GM19328 (cell line): ENCODE measurements around the gene GPR37.

Experiments used
- ATAC-seq: cut with Tn5 transposase; IDR thresholded peaks from one replicate; pipeline ENCODE4 v1.9.1; 2021; ENCODE audit warnings: mild to moderate bottlenecking, moderate library complexity; ENCODE audit not compliant: unreplicated experiment

GPR37 gene

DNA sequence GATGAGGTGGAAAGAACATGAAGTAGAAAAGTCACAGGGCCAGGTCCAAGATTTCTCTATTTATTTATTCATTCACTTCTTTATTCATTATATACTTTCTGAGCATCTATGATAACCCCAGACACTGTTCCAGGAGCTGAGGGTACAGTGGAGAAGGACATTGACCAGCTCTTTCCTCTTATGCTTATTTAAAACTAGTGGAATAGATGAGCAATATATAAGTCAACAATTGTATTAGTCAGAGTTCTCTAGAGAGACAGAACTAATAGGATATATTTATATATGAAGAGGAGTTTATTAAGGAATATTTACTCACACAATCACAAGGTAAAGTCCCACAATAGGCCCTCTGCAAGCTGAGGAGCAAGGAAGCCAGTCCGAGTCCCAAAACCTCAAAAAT lies 15.0 kb upstream of the GPR37 start:
- ATAC-seq = no peak

- ATAC-seq = no peak
Observed at GRCh38 chr7:124780056-124780455, 14.5 kb upstream of the GPR37 start.

DNA sequence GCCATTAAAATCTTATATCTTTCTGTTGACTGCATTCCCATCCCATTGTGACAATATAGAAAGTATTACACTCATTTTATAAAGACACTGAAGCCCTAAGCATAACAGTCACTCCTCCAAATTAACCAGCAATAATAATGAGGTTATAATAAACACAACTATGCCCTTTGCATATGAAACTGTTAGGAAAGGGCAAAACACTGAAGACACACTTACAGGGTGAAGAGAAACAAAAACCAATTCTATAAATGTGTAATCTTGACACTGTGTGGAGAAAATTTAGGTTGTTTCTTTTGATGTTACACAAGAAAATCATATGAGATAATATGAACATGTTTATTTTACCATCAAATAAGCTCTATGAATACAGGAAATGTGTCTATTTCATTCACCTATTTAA lies 14.0 kb upstream of the GPR37 start:
- no peak for ATAC-seq

DNA sequence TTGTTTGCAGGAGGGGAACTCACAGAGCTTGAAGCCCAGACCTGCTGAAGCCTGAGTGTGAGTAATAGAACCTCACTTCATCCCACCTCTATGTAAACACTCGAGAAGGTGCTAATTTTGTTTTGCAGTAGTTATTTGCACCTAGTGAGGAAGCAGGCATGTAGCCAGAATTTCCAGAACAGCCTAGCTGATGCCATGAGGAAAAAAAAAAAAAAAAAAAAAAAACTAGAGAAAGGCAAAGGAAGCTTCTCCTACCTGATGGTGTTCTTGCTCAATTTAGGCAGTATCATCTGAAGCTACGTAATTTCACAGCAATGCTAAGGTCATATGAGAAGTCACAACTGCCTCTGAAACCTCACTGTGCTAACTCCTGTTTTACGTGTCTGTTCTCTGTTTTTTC lies 13.6 kb upstream of the GPR37 start:
- no peak for ATAC-seq

- ATAC-seq = no peak
Observed at GRCh38 chr7:124777268-124777667, 11.7 kb upstream of the GPR37 start.

- no peak for ATAC-seq
Observed at GRCh38 chr7:124776153-124776552, 10.6 kb upstream of the GPR37 start.

DNA sequence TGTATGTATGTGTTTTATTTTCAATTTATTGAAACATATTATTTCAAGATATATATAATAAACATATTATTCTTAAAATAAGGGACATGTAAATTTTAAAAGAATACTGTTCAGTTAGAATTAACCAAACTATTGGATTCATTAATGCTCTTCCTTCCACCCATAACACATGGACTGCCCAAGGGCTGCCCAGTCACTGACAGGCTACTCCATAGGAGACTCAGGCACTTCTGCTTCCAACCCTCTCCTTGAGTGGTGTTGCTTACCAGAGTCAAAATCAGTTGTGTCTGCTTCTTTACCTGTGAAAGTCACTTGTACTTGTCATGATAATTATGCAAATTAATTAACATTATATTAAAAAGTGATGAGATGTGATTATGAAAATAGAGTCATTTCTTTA lies 9.8 kb upstream of the GPR37 start:
- ATAC-seq = no peak

GRCh38 chr7:124773938-124774337 lies 8.3 kb upstream of the GPR37 start:
- no peak for ATAC-seq

DNA sequence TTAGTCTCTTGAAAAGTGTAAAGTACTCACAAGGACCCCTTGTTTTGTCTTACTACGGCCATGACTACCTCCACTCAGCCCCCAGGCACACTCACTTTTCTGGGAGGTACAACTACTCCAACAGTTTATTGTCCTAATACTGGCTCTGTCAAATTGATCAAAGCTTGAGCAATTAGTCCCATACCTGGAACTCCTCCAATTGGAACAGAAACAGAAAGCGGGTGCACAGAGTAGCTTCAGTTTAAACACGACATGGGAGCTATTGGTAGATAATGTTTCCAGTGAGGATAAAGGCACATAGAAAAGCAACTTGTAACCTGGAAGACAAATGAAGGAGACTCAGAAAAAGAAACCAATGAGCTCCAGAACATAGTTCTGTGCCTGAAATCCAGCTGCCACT lies 7.7 kb upstream of the GPR37 start:
- ATAC-seq = no peak

- no peak for ATAC-seq
Observed at GRCh38 chr7:124769136-124769535, 3.5 kb upstream of the GPR37 start.

- ATAC-seq = no peak
Observed at GRCh38 chr7:124768525-124768924, 2.9 kb upstream of the GPR37 start.

DNA sequence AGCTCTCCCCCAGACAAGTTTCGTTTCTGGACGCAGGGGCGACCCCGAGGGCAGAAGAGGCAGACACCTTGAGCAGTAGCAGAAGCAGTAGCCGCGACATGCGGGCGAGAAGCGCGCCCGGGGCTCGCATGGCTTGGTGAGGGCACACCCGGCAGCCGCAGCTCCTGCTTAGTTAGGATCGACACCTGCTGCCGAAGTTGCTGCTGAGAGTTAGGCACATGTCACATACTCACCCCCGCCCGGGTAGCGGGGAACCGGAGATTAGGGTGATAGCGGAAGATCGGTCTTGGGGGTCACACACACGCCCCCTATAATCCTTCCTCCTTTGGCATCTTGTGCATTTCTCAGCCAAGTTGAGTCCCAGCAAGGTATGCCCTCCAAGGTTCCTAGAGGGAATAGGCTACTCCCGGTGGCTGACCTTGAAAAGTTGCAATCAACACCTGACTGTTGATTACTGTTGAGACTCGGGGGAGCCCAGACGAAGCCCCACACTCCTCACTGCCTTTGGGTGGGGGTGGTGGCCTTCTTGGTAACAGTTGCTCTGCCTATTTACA lies 668 bp downstream of the GPR37 start:
- peak; percentile 38 for ATAC-seq

GRCh38 chr7:124764051-124764846 lies 1.3 kb downstream of the GPR37 start:
- no peak for ATAC-seq

- no peak for ATAC-seq
Observed at GRCh38 chr7:124762611-124763143, 2.9 kb downstream of the GPR37 start.

DNA sequence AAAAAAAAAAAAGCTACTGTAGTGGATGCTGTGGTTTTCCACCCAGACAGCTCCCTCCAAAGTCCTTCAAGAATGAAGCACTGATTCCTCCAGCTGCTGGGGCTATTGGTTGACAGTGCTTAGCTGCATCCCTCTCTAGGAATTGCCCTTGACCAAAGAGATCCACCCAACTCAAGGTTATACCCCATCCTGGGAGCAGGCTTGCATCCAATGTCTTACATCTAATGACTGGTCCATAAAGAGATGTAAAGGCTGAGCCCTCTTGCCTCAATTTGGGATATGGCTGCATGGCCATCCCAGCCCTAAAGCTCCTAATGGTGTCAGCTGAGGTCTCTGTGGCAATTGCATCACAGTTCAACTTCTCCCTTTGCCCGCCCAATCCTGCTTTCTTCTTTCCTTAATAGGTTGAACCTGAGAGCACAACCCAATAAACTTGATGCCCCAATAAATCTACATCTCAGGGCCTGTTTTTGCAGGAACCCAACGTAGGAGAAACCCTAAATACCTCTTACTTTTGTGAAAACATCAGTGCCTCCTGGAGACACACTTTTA lies 4.4 kb downstream of the GPR37 start:
- no peak for ATAC-seq

GRCh38 chr7:124758327-124758726 lies 7.3 kb downstream of the GPR37 start:
- no peak for ATAC-seq

DNA sequence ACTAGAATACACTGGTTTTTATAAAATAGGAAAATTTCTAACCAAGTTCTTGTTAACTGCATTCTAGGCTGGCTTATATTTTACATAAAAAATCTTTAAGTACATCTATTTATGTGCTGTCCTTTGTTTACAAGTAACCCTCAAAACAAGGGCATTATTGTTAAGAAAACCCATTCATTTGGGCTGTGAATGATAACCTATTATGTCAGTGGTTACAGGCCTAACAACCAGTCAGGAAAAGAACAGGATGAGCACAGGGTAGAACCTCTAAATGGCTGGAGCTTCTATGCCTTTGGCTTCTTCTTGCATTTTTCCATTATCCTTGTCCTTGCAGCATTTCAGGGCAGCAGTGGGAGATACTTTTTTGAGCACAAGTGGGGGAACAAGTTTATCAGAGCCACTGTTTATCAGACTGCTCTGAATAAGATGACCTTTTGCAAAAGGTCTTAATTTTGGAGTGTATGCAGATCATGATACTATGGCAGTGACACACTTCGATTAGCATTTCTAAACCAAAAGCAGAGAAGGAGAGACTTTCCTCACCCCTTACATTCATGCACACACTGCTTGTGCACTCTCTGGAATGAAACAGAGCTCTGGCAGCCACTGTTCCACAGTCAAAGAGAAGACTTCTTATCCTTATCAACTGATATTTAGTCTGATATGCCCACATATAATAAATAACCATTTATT lies 10.9 kb downstream of the GPR37 start:
- no peak for ATAC-seq

- no peak for ATAC-seq
Observed at GRCh38 chr7:124752310-124752709, 13.3 kb downstream of the GPR37 start.

DNA sequence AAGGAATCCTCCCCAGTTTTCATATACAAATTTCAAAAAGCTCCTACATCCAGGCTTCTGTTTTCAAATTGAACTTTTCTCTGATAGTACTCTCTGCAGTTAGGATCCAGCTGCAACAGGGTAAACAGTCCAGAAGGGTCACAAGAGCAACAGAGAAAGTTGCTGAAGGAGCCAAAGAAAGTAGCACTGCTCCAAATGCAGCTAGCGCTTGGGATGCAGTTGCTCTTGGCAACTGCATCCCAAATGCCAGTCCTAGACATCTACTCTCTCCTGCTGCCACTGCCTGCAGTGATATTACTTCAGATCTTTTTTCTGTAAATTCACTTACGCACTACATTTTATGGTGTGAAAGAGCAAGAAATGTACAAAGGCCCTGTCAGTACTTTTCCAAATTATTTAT lies 14.6 kb downstream of the GPR37 start:
- ATAC-seq = no peak

- no peak for ATAC-seq
Observed at GRCh38 chr7:124747072-124747471, 18.5 kb downstream of the GPR37 start.

DNA sequence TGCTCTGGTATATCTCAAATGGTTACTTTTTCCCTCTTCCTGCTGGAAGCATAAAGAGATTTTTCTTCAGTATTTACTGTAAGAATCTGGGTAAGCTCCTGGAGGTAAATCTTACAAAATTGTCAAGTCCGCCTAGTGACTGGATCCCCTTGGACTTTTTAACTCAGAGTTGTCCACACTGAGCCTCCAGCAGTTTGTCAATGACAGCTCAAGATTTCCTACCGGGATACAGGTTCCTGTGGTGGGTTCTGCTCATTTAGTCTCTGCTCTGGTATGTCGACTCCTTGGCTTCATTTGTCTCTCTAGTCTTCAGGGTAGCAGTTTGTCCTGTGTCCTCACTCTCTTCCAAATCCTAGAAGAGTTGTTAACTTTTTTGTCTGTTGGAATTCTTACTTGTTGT lies 27.0 kb downstream of the GPR37 start:
- no peak for ATAC-seq
